Tibial nerve (tissue), 4 donors: ENCODE data around the gene FAM13B. TPM values are rescaled to one million over a fixed set of nuclear protein-coding genes. Genes with fewer than 3 reads are reported as not detected.
A peak's percentile ranks its signal among the peaks of the same experiment; 100 is the strongest.

ENCODE experiments used
- DNase-seq, 2 donors: peaks; one replicate each; pipeline ENCODE4 v3.0.0-alpha.2; 2019; ENCODE audit warnings: low spot score in 2 of 2
- H3K27ac ChIP-seq, 4 donors: fragments of 200-600 bp; sonication (generic) in 3 of 4; one replicate each; pipeline ENCODE4 v1.5.1; 2017 to 2019; ENCODE audit warnings: mild to moderate bottlenecking in 1 of 4
- H3K27me3 ChIP-seq, 2 donors: fragments of 200-600 bp; sonication (generic) in 1 of 2; one replicate each; pipeline versions ENCODE4 v1.5.1 to v1.6.0; 2017 to 2019
- H3K36me3 ChIP-seq, 3 donors: fragments of 200-600 bp; sonication (generic); one replicate each; pipeline ENCODE4 v1.5.1; 2018 to 2019
- H3K4me1 ChIP-seq, 4 donors: fragments of 200-600 bp; sonication (generic) in 3 of 4; one replicate each; pipeline ENCODE4 v1.5.1; 2017 to 2019
- H3K4me3 ChIP-seq, 4 donors: fragments of 200-600 bp; sonication (generic) in 3 of 4; one replicate each; pipeline ENCODE4 v1.5.1; 2017 to 2019; ENCODE audit warnings: mild to moderate bottlenecking in 1 of 4, moderate library complexity in 1 of 4
- H3K9me3 ChIP-seq, 4 donors: fragments of 200-600 bp; sonication (generic) in 3 of 4; one replicate each; pipeline ENCODE4 v1.5.1; 2017 to 2019
- EP300 ChIP-seq, 2 donors: sonication (generic); formaldehyde crosslinking; IDR thresholded peaks; one replicate each; pipeline ENCODE4 v1.6.1; 2017; ENCODE audit warnings: antibody characterized with exemption in 2 of 2, mild to moderate bottlenecking in 1 of 2
- POLR2A ChIP-seq, 2 donors: fragments of 450-650 bp; IDR thresholded peaks; one replicate each; pipeline ENCODE4 v1.6.1; 2017; ENCODE audit warnings: antibody characterized with exemption in 2 of 2, mild to moderate bottlenecking in 2 of 2, moderate library complexity in 2 of 2
- WGBS, 2 donors: methylation state at CpG; one replicate each; pipeline ENCODE4 v1.1.5; 2018; 5-methylcytosine and 5-hydroxymethylcytosine counted together
- small RNA-seq: library from RNA; depleted of rRNA; stranded (forward); fragments of <200 nt; gene quantifications from one replicate; pipeline ENCODE3, GENCODE V24; 2016
- total RNA-seq, 4 donors: library from RNA; depleted of rRNA; stranded (reverse); fragments of >200 nt; gene quantifications; one replicate each; pipeline ENCODE4 v1.1.0, GENCODE V29; 2016
- TF ChIP-seq, protein P1 (sequence below), 5 experiments: fragments of 200-600 bp in 3 of 5; fragments of 450-650 bp in 2 of 5; sonication (generic) in 3 of 5; IDR thresholded peaks; one replicate each; pipeline ENCODE4 v1.5.1; 2016 to 2019; ENCODE audit warnings: antibody characterized with exemption in 5 of 5, mild to moderate bottlenecking in 3 of 5, moderate library complexity in 2 of 5

Gene FAM13B
- total RNA-seq, 4 donors from 2014 or later: 59.4 to 85.9 (median 72.3) TPM

DNA sequence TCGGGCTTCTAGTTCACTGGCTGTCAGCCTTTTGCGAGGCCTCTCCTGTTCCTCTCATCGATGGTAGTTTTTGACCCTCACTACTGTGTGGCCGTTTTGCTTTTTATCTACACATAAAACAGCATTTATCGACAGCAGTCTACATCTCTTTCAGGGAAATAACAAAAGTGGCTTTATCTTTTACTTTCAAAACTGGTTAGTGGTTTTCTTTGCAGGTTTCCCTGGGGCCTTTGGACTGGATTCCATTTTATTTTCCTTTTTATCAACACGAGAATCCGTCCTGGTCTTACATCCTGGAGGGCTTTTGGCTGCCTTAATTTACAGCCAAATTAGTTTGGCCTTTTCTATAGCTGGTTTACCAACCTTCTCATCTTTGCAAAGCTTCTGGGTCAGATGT, 144.4 kb downstream of the FAM13B start:
- Histone ChIP-seq H3K27me3 (no peaks in the 10 kb centered on the region), H3K4me1 (peaks cover 0 to 22% (median 2%) of the 10 kb centered on the region in 4 donors), H3K4me3 (peak overlapping the region; percentile 38 to 61 (median 46)), H3K36me3 (no peaks in the 10 kb centered on the region), H3K27ac (peak overlapping the region; percentile 82 to 95 (median 84)), H3K9me3 (no peaks in the 10 kb centered on the region)
- 27 to 31% methylated on average over 7 of the region's 7 CpGs for WGBS, 2 donors
- DNase-seq: no peak
- TF ChIP-seq POLR2A (IDR thresholded peaks at IDR 0.05) (no peak), EP300 (IDR thresholded peaks at IDR 0.05) (no peak)
- TF ChIP-seq, protein P1, sequence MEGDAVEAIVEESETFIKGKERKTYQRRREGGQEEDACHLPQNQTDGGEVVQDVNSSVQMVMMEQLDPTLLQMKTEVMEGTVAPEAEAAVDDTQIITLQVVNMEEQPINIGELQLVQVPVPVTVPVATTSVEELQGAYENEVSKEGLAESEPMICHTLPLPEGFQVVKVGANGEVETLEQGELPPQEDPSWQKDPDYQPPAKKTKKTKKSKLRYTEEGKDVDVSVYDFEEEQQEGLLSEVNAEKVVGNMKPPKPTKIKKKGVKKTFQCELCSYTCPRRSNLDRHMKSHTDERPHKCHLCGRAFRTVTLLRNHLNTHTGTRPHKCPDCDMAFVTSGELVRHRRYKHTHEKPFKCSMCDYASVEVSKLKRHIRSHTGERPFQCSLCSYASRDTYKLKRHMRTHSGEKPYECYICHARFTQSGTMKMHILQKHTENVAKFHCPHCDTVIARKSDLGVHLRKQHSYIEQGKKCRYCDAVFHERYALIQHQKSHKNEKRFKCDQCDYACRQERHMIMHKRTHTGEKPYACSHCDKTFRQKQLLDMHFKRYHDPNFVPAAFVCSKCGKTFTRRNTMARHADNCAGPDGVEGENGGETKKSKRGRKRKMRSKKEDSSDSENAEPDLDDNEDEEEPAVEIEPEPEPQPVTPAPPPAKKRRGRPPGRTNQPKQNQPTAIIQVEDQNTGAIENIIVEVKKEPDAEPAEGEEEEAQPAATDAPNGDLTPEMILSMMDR (IDR thresholded peaks at IDR 0.05): no peak

Small RNA genes within 50 kb of the gene (small RNA-seq; reads per million reads assigned to genes)
- gene RNU6-1148P: not detected

Other genes starting within 250 kb of the FAM13B start
- 10 to 100 TPM; 16.1 to 52.0 (median 24.3) TPM for gene MYOT, start 165.2 kb downstream of the FAM13B start, total RNA-seq
- not detected for gene PKD2L2, start 143.6 kb downstream of the FAM13B start, total RNA-seq
- gene WNT8A, start 51.0 kb upstream of the FAM13B start, total RNA-seq: not detected
- 1 to 10 TPM in 3 of 4 donors, not detected in 1; 1.7 to 5.0 (median 2.7) TPM for gene NME5, start 106.3 kb upstream of the FAM13B start, total RNA-seq
- 10 to 100 TPM; 47.1 to 66.0 (median 50.2) TPM for gene BRD8, start 145.6 kb upstream of the FAM13B start, total RNA-seq
- 1 to 10 TPM in 2 of 4 donors, under 1 TPM in 1, not detected in 1; 0.44 to 9.4 (median 2.1) TPM for gene KIF20A, start 146.0 kb upstream of the FAM13B start, total RNA-seq
- gene CDC23, start 180.2 kb upstream of the FAM13B start, total RNA-seq: 10 to 100 TPM; 13.1 to 17.6 (median 14.9) TPM
- gene GFRA3, start 241.5 kb upstream of the FAM13B start, total RNA-seq: 1 to 10 TPM; 1.8 to 5.9 (median 4.1) TPM